Measurements from ENCODE around the gene SLA2.
A peak's percentile ranks its signal among the peaks of the same experiment; 100 is the strongest.
"Not testable (repeated sequence)": the region's sequence is repeated elsewhere in the genome, so short reads cannot be mapped to it uniquely, and the experiment has no call there.

SLA2 gene

DNA sequence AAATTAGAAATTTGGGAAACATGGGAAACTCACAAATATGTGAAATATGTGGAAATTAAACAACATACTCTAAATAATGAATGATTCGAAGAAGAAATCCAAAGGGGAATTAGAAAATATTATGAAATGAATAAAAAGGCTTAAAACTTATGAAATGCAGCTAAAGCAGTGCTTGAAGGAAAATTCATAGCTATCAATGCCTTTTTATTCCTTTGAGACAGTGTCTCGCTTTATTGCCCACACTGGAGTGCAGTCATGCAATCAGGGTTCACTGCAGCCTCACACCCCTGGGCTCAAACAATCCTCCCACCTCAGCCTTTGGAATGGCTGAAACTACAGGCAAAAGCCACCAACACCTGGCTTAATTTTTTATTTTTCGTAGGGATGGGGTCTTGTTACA, 80.5 kb downstream of the SLA2 start:
- Histone ChIP-seq H3K9me3 (ENCODE audit: control insufficient read depth, insufficient read depth, low read length) (no peaks in the 10 kb centered on the region), H3K9ac (ENCODE audit: low read depth, low read length) (no peak overlapping the region), H3K27me3 (ENCODE audit: control insufficient read depth, insufficient read depth, low read length) (no peaks in the 10 kb centered on the region), H3K4me1 (ENCODE audit: control insufficient read depth, insufficient read depth, low read length) (peaks cover 12% of the 10 kb centered on the region), H3K36me3 (ENCODE audit: control insufficient read depth, insufficient read depth, low read length) (no peaks in the 10 kb centered on the region), H3K4me3 (ENCODE audit: low read depth, low read length) (no peak overlapping the region)

GRCh38 chr20:36564726-36565121, 81.3 kb downstream of the SLA2 start:
- H3K27me3 ChIP-seq (ENCODE audit: control insufficient read depth, insufficient read depth, low read length); H3K9ac ChIP-seq (ENCODE audit: low read depth, low read length); H3K9me3 ChIP-seq (ENCODE audit: control insufficient read depth, insufficient read depth, low read length); H3K4me3 ChIP-seq (ENCODE audit: low read depth, low read length); H3K36me3 ChIP-seq (ENCODE audit: control insufficient read depth, insufficient read depth, low read length): not testable (repeated sequence)
- peaks cover 12% of the 10 kb centered on the region for H3K4me1 ChIP-seq (ENCODE audit: control insufficient read depth, insufficient read depth, low read length)

- H3K4me1 ChIP-seq (ENCODE audit: control insufficient read depth, insufficient read depth, low read length); H3K9me3 ChIP-seq (ENCODE audit: control insufficient read depth, insufficient read depth, low read length); H3K4me3 ChIP-seq (ENCODE audit: low read depth, low read length); H3K36me3 ChIP-seq (ENCODE audit: control insufficient read depth, insufficient read depth, low read length); H3K9ac ChIP-seq (ENCODE audit: low read depth, low read length); H3K27me3 ChIP-seq (ENCODE audit: control insufficient read depth, insufficient read depth, low read length): not testable (repeated sequence)
Measured at GRCh38 chr20:36564078-36564725, 81.8 kb downstream of the SLA2 start.

DNA sequence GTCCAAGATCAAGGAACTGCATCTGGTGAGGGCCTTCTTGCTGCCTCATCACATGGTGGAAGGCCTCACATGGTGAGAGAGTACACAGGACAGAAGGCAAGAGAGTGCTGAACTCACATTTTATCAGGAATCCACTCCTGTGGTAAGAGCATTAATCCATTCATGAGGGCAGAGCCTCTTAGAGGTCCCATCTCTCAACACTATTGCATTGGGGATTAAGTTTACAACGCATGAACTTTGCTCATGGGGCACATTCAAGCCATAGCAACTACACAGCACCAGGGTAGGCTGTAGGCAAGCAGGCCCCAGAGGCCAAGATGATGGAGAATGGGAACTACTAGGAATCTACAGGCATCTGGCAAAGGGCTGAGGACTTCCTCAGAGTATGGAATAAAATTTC, 82.6 kb downstream of the SLA2 start:
- Histone ChIP-seq H3K27me3 (ENCODE audit: control insufficient read depth, insufficient read depth, low read length) (no peaks in the 10 kb centered on the region), H3K36me3 (ENCODE audit: control insufficient read depth, insufficient read depth, low read length) (no peaks in the 10 kb centered on the region), H3K4me1 (ENCODE audit: control insufficient read depth, insufficient read depth, low read length) (peaks cover 9% of the 10 kb centered on the region), H3K9ac (ENCODE audit: low read depth, low read length) (no peak overlapping the region), H3K9me3 (ENCODE audit: control insufficient read depth, insufficient read depth, low read length) (no peaks in the 10 kb centered on the region), H3K4me3 (ENCODE audit: low read depth, low read length) (no peak overlapping the region)

- H3K27me3 ChIP-seq (ENCODE audit: control insufficient read depth, insufficient read depth, low read length), result no peaks in the 10 kb centered on the region
- H3K4me1 ChIP-seq (ENCODE audit: control insufficient read depth, insufficient read depth, low read length), result peaks cover 9% of the 10 kb centered on the region
- H3K9me3 ChIP-seq (ENCODE audit: control insufficient read depth, insufficient read depth, low read length), result no peaks in the 10 kb centered on the region
- peak overlapping the region; percentile 32 for H3K9ac ChIP-seq (ENCODE audit: low read depth, low read length)
- no peaks in the 10 kb centered on the region for H3K36me3 ChIP-seq (ENCODE audit: control insufficient read depth, insufficient read depth, low read length)
- no peak overlapping the region for H3K4me3 ChIP-seq (ENCODE audit: low read depth, low read length)
Measured at GRCh38 chr20:36562724-36563123, 83.3 kb downstream of the SLA2 start.
